Stimulated activated CD4-positive, alpha-beta T cell treated with anti-CD3 and anti-CD28 coated beads, Interleukin-15, amount 100 ng/mL, for 48 hours (primary cell): ENCODE measurements around the gene MYOT.
"Not testable (repeated sequence)": the region's sequence is repeated elsewhere in the genome, so short reads cannot be mapped to it uniquely, and the experiment has no call there.

Experiments used
- DNase-seq, 2 donors: peaks; one replicate each; pipeline ENCODE4 v3.0.0-alpha.2; 2020; ENCODE audit warnings: low read depth in 2 of 2

The MYOT gene

GRCh38 chr5:137867664-137868063 lies at the start of gene MYOT:
Gene MYOT, plus strand, starts transcription at chr5:137867860. Its CDS starts 2,792 bp downstream, at chr5:137870652.
- no peak for DNase-seq

GRCh38 chr5:137819766-137820165 lies 47.9 kb upstream of the MYOT start:
- no peak for DNase-seq

GRCh38 chr5:137822158-137822764 lies 45.4 kb upstream of the MYOT start:
- no peak for DNase-seq

- no peak for DNase-seq
These were observed 44.7 kb upstream of the MYOT start for GRCh38 chr5:137822984-137823383.

GRCh38 chr5:137825165-137825564 lies 42.5 kb upstream of the MYOT start:
- no peak for DNase-seq

- no peak for DNase-seq
These were observed 41.6 kb upstream of the MYOT start for GRCh38 chr5:137826067-137826466.

GRCh38 chr5:137828180-137828579 lies 39.5 kb upstream of the MYOT start:
- no peak for DNase-seq

GRCh38 chr5:137828664-137829063 lies 39.0 kb upstream of the MYOT start:
- DNase-seq, result no peak

GRCh38 chr5:137831105-137831504 lies 36.6 kb upstream of the MYOT start:
- no peak for DNase-seq

- DNase-seq, result no peak
These were observed 36.1 kb upstream of the MYOT start for GRCh38 chr5:137831526-137831925.

- no peak for DNase-seq
These were observed 35.2 kb upstream of the MYOT start for GRCh38 chr5:137832416-137832815.

GRCh38 chr5:137833463-137833862 lies 34.2 kb upstream of the MYOT start:
- no peak for DNase-seq

- DNase-seq, result no peak
These were observed 33.1 kb upstream of the MYOT start for GRCh38 chr5:137834498-137835049.

- no peak for DNase-seq
These were observed 31.4 kb upstream of the MYOT start for GRCh38 chr5:137836298-137836697.

GRCh38 chr5:137836997-137837396 lies 30.7 kb upstream of the MYOT start:
- DNase-seq, result no peak

- no peak for DNase-seq
These were observed 29.9 kb upstream of the MYOT start for GRCh38 chr5:137837491-137838394.

- DNase-seq, result no peak
These were observed 28.7 kb upstream of the MYOT start for GRCh38 chr5:137838976-137839375.

- no peak for DNase-seq
These were observed 25.4 kb upstream of the MYOT start for GRCh38 chr5:137842296-137842695.

GRCh38 chr5:137843676-137844299 lies 23.9 kb upstream of the MYOT start:
- no peak for DNase-seq

GRCh38 chr5:137845472-137845871 lies 22.2 kb upstream of the MYOT start:
- DNase-seq, result no peak

GRCh38 chr5:137847687-137848086 lies 20.0 kb upstream of the MYOT start:
- no peak for DNase-seq

- not testable (repeated sequence) for DNase-seq
These were observed 14.5 kb upstream of the MYOT start for GRCh38 chr5:137853165-137853564.
